PC-3 (cell line): Measurements from ENCODE around the gene CYTH2.

Experiments used
- CTCF ChIP-seq: fragments of 300-600 bp; sonication (generic); conservative IDR thresholded peaks from 2 replicates; pipeline ENCODE4 v1.5.1; 2017; ENCODE audit warnings: antibody characterized with exemption, low read depth, mild to moderate bottlenecking, low read length
- EZH2 ChIP-seq: fragments of 300-600 bp; sonication (generic); IDR thresholded peaks from one replicate; pipeline ENCODE4 v1.6.1; 2017; ENCODE audit warnings: antibody characterized with exemption, mild to moderate bottlenecking, low read length; ENCODE audit not compliant: unreplicated experiment

- TF ChIP-seq CTCF (no peak), EZH2 (no peak)
Measured at GRCh38 chr19:48474084-48474592, 5.0 kb downstream of the CYTH2 start.
